Globus pallidus (tissue), 1 donor: Measurements from ENCODE around the gene TMEM171.

Source experiments
- DNase-seq: peaks from one replicate; pipeline ENCODE4 v3.0.0-alpha.2; 2015; ENCODE audit warnings: low spot score

Gene TMEM171

GRCh38 chr5:73121119-73121463 is 716 bp downstream of the TMEM171 start:
- DNase-seq: no peak

DNA sequence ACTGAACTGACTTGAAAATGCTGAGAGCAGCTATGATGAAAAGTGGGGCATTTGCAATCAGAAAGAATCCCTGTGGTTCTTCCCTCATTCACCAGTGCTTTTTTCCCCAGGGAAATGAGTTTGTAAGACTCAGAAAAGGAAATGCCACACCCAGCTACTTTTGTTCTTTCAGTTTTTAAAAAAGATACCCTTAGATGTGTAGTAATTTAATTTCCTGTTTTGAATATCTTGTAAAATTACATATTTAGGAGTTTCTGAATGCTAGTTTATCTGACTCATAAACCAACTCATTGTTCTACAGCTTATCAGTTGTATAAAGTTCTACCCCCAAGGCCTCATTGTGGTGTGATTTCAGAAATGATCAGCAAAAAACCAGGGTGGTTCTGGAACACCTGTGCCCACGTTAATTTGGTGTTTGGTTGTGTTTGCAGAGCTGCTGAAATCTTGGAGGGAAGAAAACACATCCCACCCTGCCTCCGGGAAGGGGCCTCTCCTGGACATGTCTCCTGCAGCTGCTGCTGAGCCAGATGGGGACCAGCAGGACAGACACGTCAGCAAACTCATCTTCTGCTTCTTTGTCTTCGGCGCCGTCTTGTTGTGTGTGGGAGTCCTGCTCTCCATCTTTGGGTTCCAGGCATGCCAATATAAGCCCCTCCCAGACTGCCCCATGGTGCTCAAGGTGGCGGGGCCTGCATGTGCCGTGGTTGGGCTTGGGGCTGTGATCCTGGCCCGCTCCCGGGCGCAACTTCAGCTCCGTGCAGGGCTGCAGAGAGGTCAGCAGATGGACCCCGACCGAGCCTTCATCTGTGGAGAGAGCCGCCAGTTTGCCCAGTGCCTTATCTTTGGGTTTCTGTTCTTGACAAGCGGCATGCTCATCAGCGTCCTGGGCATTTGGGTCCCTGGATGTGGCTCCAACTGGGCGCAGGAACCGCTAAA is 2.8 kb downstream of the TMEM171 start:
- DNase-seq: no peak

- no peak for DNase-seq
Measured at GRCh38 chr5:73125289-73125688, 4.9 kb downstream of the TMEM171 start.

DNA sequence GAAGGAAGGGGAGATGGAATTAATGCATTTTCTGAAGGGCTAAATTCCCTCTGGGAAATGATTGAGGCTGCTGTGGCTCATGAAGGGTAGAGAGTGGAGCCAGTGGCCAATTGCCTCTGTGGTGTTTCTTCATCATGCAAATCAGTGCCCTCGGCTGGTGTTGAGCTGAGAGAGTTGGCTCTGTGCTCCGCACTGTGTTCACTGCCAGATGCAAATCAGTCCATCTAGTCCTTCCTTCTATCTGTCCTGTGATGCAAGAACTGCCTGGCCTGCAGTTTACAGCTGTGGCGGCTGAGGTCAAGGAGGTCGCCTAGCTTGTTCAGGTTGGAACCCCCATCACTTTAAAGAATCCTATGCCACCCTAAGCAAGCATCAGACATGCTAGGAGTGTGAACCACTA is 6.0 kb downstream of the TMEM171 start:
- DNase-seq: peak; percentile 91

DNA sequence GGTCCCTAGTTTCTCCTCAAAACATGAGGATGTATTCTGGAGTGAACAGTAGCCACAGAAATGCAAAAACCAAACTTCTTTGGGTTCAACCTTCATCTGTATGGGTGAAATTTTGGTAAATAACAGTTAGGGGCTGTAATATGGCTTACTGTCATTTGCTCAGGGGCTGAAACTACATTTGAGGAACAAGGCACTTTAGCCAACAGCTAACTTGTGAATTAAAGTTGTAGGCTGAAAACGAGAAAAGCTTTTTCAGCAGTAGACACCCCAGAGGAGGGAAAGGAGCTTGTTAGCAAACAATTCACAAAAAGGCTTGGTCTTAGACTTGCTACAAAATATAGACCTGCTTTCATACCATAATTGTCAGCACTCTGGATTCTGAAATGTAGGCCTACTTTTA is 6.6 kb downstream of the TMEM171 start:
- DNase-seq: no peak

DNA sequence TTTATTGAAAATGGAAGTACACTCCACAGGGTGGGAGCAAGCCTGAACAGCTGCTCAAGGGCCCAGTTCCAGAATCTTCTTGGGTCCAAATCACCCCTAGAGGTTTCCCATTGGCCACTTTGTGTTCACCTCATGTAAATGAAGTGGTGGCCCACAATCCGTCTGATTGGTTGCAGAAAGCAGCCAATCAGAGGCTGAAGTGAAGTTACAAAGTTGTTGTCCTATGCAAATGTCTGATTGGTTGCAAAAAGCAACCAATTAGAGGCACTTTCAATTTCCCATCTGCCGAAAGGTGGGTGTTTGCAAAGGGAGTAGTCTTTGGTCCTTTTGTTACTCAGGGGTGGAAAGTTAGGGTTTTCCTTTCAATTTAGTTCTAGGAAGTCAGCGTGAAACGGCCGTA is 8.8 kb downstream of the TMEM171 start:
- DNase-seq: no peak

DNA sequence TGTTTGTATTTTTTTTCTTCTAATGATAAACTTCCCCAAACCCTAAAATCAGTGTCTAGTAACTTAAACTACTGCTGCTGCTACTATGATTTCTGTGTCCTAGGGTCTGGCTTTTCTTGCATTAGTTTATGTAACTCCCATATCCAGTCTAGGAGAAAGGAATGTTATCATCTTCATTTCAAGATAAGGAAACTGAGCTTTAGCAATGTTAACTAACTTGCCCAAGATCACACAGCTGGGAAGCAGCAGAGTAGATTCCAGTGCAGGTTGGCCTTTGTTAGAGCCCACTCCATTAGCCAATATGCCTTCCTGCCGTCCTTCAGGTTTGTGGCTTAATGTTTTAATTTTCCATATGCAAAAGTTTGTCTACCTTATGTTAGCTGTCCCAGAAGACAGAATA is 10.4 kb downstream of the TMEM171 start:
- DNase-seq: no peak

DNA sequence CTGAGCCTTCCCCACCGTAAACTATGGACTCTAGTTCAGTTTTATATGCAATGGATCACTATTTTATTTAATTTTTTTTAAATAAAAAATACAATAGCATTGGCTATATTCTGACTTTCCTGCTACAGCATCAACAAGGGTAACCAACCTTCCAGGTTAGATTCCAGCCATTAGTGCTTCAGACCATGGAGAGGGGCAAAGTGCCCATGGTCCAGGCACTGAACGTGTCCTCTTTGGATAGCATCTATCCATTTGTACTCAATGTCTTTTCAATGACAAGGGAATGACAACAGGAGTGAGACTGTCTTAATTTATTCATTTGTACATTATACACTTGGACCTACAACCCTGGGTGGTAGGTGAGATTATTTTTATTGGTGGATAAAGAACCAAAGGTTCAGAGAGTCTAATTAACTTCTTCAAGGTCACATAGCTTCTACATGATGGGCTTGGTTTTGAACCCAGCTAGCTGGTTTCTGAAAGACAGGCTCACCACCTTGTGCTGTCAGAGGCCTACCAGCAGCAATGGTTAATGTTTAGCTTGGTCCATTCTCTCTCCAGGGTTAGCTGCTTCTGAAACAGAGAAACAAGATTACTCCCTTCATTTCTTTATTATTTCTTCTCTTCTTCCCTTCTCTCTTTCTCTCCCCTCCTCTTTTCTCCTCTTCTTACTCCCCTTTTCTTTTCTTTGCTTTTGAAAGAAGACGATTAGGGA is 11.5 kb downstream of the TMEM171 start:
- DNase-seq: no peak

- DNase-seq: no peak
Measured at GRCh38 chr5:73132759-73133158, 12.4 kb downstream of the TMEM171 start.

GRCh38 chr5:73135021-73135420 is 14.6 kb downstream of the TMEM171 start:
- DNase-seq: no peak

- DNase-seq: no peak
Measured at GRCh38 chr5:73135429-73136054, 15.2 kb downstream of the TMEM171 start.

GRCh38 chr5:73136055-73136562 is 15.7 kb downstream of the TMEM171 start:
- no peak for DNase-seq

DNA sequence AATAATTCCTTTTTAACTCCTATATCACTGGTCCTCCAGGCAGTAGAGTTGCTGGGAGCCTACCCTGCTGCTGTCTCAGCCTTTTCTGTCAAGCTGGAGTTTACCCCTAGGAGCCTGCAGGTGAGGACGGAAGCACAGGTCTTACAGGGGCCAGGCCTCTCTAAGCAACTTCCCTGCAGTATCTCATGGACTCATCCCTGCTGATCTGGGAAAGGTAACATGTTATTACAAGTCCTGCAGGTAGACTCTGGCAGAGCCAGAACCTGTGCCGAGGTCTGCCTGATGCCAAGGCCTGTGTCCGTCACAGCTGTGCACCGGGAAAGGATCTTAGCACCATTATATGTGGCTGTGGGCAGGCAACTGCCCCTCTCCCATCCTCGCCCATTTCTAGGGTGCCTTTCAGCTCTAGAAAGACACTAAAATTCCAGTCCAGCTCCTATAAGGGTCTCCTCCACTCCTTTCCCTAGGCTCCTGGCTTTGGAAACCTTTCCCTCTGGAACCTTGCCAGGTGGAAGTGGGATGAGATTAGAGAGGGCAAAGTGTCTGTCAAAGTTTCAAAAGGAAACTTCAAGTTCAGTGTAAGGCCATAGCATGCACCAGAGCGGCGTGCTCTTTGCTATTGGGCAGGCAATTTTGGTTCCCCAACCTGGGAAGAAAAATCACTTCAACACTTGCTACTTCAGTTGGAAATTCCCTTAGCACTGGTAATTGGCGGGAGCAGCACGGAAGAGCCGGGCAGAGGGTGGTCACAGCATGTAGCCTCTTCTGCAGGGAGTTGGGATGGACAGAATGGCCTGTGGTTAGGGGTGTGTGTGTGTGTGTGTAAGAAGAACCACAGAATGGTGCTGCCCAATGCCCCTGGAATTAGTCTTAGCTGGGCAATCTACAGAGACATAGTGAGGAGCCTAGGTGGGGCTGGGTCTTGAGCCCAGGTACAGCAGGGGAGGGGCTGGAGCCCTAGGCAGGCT is 17.5 kb downstream of the TMEM171 start:
- DNase-seq: no peak

DNA sequence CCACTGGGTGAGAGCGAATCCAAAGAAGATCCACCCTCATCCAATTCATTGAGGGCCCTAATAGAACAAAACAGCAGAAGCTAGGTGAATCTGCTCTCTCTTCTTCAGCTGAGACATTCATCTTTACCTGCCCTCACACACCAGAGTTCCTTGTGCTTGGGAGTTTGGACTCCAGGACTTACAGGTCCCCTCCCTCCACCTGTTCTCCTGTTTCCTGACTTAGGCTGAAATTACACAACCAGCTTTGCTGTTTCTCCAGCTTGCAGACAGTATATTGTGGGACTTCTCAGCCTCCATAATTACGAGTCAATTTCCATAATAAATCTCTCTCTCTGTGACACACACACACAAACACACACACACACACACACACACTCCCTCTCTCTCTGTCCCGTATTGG is 19.1 kb downstream of the TMEM171 start:
- DNase-seq: no peak

DNA sequence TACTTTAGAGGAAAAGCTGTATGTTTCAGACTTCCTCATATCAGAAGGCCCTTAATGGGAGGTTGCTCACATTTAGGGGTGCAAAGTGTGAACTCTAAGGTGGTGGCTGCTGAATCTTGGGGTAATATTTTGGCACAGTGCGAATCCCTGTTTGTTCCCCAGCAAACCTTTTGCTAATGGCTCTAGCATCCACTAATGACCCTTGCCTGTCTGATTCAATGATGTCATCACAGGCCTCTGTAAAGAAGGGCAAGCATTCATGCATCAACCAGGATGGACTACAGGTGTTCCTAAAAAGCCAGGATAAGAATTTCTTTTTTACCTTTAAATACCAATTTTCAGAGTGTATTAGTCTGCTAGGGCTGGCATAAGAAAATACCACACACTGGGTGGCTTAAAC is 20.4 kb downstream of the TMEM171 start:
- DNase-seq: no peak

GRCh38 chr5:73142035-73142434 is 21.7 kb downstream of the TMEM171 start:
- DNase-seq: no peak

- no peak for DNase-seq
Measured at GRCh38 chr5:73143716-73144115, 23.3 kb downstream of the TMEM171 start.

DNA sequence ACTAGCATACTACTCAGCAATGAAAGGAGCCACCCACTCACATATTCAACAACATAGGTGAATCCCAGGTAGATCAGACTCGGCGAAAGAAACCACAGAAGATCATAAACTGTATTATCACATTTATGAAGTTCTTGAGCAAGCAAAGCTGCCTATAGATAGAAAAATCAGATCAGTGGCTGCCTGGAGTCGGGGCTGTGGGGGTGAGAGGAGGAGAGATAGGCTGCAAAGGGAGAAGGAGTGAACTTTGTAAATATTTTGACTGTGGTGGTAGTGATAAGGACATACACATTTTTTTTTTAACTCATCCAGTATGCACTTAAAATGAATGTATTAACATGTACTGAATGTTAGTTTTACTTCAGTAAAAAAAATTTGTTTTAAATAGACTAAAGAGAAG is 29.2 kb downstream of the TMEM171 start:
- DNase-seq: no peak

DNA sequence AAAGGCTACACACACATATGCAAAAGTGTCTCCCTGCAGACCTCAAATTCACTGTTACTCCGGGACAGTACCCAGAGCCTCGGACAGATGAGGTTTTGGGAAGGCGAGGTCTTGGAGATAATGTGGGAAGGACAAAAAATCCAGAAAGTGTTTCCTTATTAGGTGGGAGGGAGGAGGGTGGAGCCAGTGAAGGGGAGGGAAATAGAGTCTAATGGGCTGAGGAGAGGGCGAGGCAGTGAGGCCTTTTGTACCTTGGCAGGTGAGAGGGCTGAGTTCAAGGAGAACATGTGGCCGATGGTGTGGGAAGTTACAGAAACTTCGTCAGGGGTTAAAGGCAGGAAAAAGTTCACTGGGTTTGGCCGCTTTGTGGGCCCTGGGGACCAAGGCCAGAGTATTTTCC is 30.5 kb downstream of the TMEM171 start:
- no peak for DNase-seq

DNA sequence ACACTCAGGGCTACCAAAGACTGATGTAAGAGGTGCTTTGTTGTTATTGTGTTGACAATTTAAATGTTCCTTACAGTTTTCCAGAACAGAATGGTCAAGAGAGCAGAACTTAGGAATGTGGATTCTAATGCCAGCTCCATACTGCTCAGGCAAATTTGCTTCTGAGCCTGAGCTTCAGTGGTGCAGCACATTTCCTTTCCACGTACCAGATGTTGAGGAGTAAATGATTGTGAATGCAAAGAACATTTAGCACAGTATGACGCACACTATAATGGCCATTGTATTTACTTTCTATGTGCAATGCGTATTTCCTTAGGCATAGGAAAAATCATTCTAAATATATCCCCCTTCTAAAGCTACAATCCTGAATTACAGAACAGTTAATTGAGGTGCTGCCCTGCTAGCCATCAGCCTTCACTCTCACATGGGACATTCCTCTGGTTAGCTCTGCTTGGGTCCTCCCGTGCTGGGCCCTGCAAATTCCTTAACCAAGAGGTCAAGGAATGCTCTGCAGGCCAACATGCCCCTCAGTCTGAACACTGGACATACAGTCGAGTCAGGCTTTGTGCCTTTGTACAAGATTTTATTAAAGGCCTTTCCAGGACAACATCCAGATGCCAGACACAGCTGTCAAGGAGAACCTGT is 31.5 kb downstream of the TMEM171 start:
- no peak for DNase-seq
